Measurements from ENCODE around the gene PKD1L1.

DNA sequence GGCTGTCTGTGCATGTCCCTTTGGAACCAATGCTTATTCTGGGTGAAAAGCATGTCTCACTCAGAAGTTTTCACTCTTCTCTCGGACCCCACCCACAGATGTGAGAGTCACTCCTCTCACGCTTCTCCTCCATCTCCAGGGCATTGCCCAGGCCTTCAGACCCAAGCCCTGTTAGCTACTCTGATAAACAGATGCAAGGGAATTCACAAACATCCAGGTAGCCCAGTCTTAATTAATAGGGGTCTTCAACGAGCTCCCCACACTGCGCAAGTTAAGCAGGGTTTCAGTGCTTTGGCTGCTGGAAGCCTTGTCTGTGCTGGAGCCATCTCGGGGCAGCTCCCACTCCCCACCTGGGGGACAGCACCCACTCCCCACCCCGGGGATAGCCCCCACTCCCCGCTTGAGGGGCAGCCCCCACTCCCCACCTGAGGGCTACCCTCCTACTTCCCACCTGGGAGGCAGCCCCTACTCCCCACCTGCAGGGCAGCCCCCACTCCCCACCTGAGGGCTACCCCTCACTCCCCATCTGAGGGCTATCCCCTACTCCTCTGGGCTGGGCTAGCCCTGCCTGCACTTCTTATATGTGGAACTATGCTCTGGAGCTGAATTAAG, 8.7 kb downstream of the PKD1L1 start:
- TF ChIP-seq, protein P1, sequence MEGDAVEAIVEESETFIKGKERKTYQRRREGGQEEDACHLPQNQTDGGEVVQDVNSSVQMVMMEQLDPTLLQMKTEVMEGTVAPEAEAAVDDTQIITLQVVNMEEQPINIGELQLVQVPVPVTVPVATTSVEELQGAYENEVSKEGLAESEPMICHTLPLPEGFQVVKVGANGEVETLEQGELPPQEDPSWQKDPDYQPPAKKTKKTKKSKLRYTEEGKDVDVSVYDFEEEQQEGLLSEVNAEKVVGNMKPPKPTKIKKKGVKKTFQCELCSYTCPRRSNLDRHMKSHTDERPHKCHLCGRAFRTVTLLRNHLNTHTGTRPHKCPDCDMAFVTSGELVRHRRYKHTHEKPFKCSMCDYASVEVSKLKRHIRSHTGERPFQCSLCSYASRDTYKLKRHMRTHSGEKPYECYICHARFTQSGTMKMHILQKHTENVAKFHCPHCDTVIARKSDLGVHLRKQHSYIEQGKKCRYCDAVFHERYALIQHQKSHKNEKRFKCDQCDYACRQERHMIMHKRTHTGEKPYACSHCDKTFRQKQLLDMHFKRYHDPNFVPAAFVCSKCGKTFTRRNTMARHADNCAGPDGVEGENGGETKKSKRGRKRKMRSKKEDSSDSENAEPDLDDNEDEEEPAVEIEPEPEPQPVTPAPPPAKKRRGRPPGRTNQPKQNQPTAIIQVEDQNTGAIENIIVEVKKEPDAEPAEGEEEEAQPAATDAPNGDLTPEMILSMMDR (IDR thresholded peaks at IDR 0.05): no peak
- no peak for TF ChIP-seq POLR2A (IDR thresholded peaks at IDR 0.05)

All from heart left ventricle (tissue), 13 donors.